ENCODE results near the gene HOGA1.
"Not testable (repeated sequence)": the region's sequence is repeated elsewhere in the genome, so short reads cannot be mapped to it uniquely, and the experiment has no call there.

HOGA1 gene

DNA sequence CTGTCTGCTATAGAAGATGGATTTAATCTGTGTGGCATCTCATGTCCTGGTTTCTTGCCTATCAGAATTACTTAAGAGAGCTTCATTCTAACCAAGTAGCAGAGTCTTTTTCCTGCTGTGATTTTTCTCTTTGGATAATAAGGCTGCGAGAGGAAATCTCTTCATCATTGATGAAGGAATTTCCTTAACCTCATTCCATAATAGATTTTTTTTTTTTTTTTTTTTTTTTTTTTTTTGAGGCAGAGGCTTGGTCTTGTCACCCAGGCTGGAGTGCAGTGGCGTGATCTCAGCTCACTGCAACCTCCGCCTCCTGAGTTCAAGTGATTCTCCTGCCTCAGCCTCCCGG lies 65.2 kb downstream of the HOGA1 start:
- DNase-seq (ENCODE audit: low spot score): not testable (repeated sequence)

DNA sequence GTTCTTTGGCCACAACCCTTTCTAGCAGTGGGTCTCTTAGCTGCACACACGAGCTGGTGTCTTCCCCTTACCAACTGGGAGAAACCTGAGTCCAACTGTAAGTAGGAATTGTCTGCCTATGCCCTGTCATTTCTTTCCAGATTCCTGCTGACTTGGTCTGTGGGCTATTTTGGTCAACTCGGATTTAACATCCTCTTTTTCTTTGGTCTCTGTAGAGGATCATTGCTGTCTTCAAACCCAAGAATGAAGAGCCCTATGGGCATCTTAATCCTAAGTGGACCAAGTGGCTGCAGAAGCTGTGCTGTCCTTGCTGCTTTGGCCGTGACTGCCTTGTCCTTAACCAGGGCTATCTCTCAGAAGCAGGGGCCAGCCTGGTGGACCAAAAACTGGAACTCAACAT lies 66.5 kb downstream of the HOGA1 start:
- DNase-seq (ENCODE audit: low spot score): no peak

DNA sequence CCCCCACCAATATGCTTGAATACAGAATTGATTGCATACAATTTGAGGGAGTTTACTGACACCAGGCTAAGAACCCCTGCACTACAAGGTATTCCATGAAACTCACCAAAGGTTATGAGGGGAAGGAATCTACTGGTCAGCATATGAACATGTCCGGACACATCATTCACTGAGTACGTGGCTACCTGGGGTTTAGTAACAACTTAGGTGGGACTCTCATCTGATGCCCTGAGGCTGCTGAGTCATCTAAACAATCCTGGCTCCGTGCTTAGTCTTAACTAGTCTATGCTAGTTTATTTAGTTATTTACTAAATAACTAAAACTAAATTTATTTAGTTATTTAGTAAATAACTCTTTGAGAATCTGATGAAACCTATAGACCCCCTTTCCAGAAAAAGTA lies 67.6 kb downstream of the HOGA1 start:
- no peak for DNase-seq (ENCODE audit: low spot score)

DNA sequence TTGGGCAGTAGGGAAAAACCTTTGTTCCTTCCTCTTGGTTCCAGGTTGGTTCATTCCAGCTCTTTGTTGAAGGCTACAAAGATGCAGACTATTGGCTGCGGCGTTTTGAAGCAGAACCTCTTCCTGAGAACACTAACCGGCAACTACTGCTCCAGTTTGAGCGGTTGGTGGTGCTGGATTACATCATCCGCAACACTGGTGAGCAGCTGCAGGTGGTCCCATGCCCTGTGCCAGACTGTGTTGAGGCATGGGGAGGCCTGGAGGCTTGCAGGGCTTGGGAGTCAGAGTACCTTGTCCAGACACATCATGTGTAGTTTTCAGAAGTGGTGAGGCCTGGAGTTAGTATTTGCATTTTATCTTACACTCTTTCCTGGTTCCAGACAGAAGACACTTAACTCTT lies 72.6 kb downstream of the HOGA1 start:
- no peak for DNase-seq (ENCODE audit: low spot score)

DNA sequence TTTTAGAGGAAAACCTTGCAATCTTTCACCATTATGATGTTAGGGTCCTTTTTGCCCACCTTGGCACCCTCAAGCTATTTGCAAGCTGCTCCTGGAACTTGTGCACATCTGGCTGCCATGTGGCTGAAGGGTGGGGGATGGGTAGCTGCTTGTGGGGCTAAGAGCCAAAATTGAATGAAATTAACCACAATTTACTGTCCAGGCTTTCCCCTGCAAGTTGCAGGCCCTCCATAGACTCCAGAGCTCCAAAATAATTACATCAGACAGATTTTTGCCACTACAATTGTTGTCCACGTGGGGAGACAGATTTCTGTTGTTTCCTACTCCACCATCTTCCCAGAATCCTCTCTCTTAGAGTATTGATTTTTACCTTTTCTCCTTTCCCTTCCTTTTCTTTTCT lies 75.4 kb downstream of the HOGA1 start:
- no peak for DNase-seq (ENCODE audit: low spot score)
